HFFc6 (cell line): ENCODE data around the gene LGALS9. TPM values are rescaled to one million over a fixed set of nuclear protein-coding genes. Genes with fewer than 3 reads are reported as not detected.
A peak's percentile ranks its signal among the peaks of the same experiment; 100 is the strongest.

ENCODE experiments used
- DNase-seq: peaks from one replicate; pipeline ENCODE4 v3.0.0-alpha.2; 2018
- H3K27ac Mint-ChIP-seq: 2 replicates; pipeline ENCODE4 v1.8.0; 2020; ENCODE audit warnings: mild to moderate bottlenecking, mixed read lengths
- H3K27me3 Mint-ChIP-seq: 2 replicates; pipeline ENCODE4 v1.8.0; 2021; ENCODE audit warnings: mild to moderate bottlenecking, moderate library complexity, mixed read lengths; ENCODE audit not compliant: insufficient read depth
- H3K36me3 Mint-ChIP-seq: 2 replicates; pipeline ENCODE4 v1.8.0; 2021; ENCODE audit warnings: low read depth, mixed read lengths
- H3K4me1 Mint-ChIP-seq: 2 replicates; pipeline ENCODE4 v1.8.0; 2020; ENCODE audit warnings: low read depth, mixed read lengths
- H3K4me3 Mint-ChIP-seq: 2 replicates; pipeline ENCODE4 v1.8.0; 2020; ENCODE audit warnings: mild to moderate bottlenecking, moderate library complexity, mixed read lengths
- H3K9me3 Mint-ChIP-seq: 2 replicates; pipeline ENCODE4 v1.8.0; 2020; ENCODE audit warnings: mild to moderate bottlenecking, mixed read lengths
- CTCF ChIP-seq: fragments of 200-600 bp; sonication (generic); IDR thresholded peaks from 2 replicates; pipeline ENCODE4 v1.5.0; 2021; ENCODE audit warnings: antibody characterized with exemption, mild to moderate bottlenecking
- total RNA-seq, 6 experiments: library from RNA; stranded (reverse); fragmentation: NEBNext Ultra II Directional; extraction: Animal tissue kit (Norgen Biotek cat#: 25700); gene quantifications; 2 replicates in 1 of 6; 3 replicates in 5 of 6; pipeline ENCODE4 v1.2.3, GENCODE V29; 2021

LGALS9 gene
- total RNA-seq, 6 experiments from 2014 or later, result 0.17 TPM; not detected in 4

GRCh38 chr17:27603421-27603770, 27.6 kb upstream of the LGALS9 start:
- Mint-ChIP-seq H3K4me3 (no peak overlapping the region), H3K27ac (no peak overlapping the region), H3K4me1 (0 out of 2 replicates have a peak, but pooled peaks cover 4% of the 10 kb centered on the region), H3K36me3 (no peaks in the 10 kb centered on the region), H3K27me3 (peaks cover 2% of the 10 kb centered on the region), H3K9me3 (no peaks in the 10 kb centered on the region)
- DNase-seq, result no peak
- TF ChIP-seq CTCF, result peak; percentile 43; the same call in 1 of the 2 replicates

- no peak for DNase-seq
- Mint-ChIP-seq H3K9me3 (no peaks in the 10 kb centered on the region), H3K36me3 (no peaks in the 10 kb centered on the region), H3K4me1 (0 out of 2 replicates have a peak, but pooled peaks cover 4% of the 10 kb centered on the region), H3K4me3 (no peak overlapping the region), H3K27ac (no peak overlapping the region), H3K27me3 (peaks cover 3% of the 10 kb centered on the region)
- TF ChIP-seq CTCF, result no peak
Observed at GRCh38 chr17:27603880-27604794, 26.9 kb upstream of the LGALS9 start.

- Mint-ChIP-seq H3K4me3 (no peak overlapping the region), H3K27ac (no peak overlapping the region), H3K9me3 (no peaks in the 10 kb centered on the region), H3K27me3 (peaks cover 3% of the 10 kb centered on the region), H3K36me3 (no peaks in the 10 kb centered on the region), H3K4me1 (0 out of 2 replicates have a peak, but pooled peaks cover 4% of the 10 kb centered on the region)
- TF ChIP-seq CTCF, result no peak
- no peak for DNase-seq
Observed at GRCh38 chr17:27605409-27605808, 25.6 kb upstream of the LGALS9 start.

- no peak overlapping the region for H3K4me3 Mint-ChIP-seq
- DNase-seq, result no peak
- no peaks in the 10 kb centered on the region for H3K9me3 Mint-ChIP-seq
- H3K36me3 Mint-ChIP-seq, result no peaks in the 10 kb centered on the region
- 0 out of 2 replicates have a peak, but pooled peaks cover 4% of the 10 kb centered on the region for H3K4me1 Mint-ChIP-seq
- H3K27me3 Mint-ChIP-seq, result peaks cover 3% of the 10 kb centered on the region
- no peak overlapping the region for H3K27ac Mint-ChIP-seq
- TF ChIP-seq CTCF, result no peak
Observed at GRCh38 chr17:27607521-27608091, 23.4 kb upstream of the LGALS9 start.

GRCh38 chr17:27608328-27609230, 22.4 kb upstream of the LGALS9 start:
- Mint-ChIP-seq H3K9me3 (no peaks in the 10 kb centered on the region), H3K36me3 (no peaks in the 10 kb centered on the region), H3K4me3 (no peak overlapping the region), H3K4me1 (0 out of 2 replicates have a peak, but pooled peaks cover 4% of the 10 kb centered on the region), H3K27ac (no peak overlapping the region), H3K27me3 (peaks cover 3% of the 10 kb centered on the region)
- DNase-seq, result no peak
- TF ChIP-seq CTCF, result no peak
